HepG2 (cell line): ENCODE results near the gene GPSM1. TPM values are rescaled to one million over a fixed set of nuclear protein-coding genes. Genes with fewer than 3 reads are reported as not detected.

Experiments
- CBX2 ChIP-seq, 2 experiments: fragments of 200-600 bp in 1 of 2; sonication (generic); formaldehyde crosslinking in 1 of 2; IDR thresholded peaks; 2 replicates each; pipeline versions ENCODE4 v1.7.0 to v1.8.1; 2018 to 2022; ENCODE audit warnings: low read depth in 2 of 2, low read length in 1 of 2, mild to moderate bottlenecking in 1 of 2, missing genetic modification reagents in 1 of 2
- CHCHD3 ChIP-seq: sonication (generic); formaldehyde crosslinking; IDR thresholded peaks from 2 replicates; pipeline ENCODE4 v1.8.0; 2022; ENCODE audit warnings: mild to moderate bottlenecking, missing genetic modification reagents, moderate library complexity
- DMAP1 ChIP-seq: IDR thresholded peaks from 2 replicates; pipeline ENCODE4 v1.6.1; 2016
- DPF2 ChIP-seq: sonication (generic); formaldehyde crosslinking; IDR thresholded peaks from 2 replicates; pipeline ENCODE4 v1.4.0; 2020; ENCODE audit warnings: mild to moderate bottlenecking, low read depth, missing genetic modification reagents, borderline replicate concordance
- FOSL2 ChIP-seq: sonication (generic); formaldehyde crosslinking; IDR thresholded peaks from 2 replicates; pipeline ENCODE4 v1.4.0; 2020; ENCODE audit warnings: missing genetic modification reagents
- HDAC2 ChIP-seq: sonication (generic); formaldehyde crosslinking; IDR thresholded peaks from 2 replicates; pipeline ENCODE4 v1.4.0; 2020; ENCODE audit warnings: missing genetic modification reagents
- MAFK ChIP-seq, 2 experiments: IDR thresholded peaks in 1 of 2; conservative IDR thresholded peaks in 1 of 2; 2 replicates each; pipeline ENCODE4 v1.6.1; 2011; ENCODE audit warnings: improper control_type of control experiment in 2 of 2, low read length in 2 of 2
- NAIF1 ChIP-seq: sonication (generic); formaldehyde crosslinking; IDR thresholded peaks from 2 replicates; pipeline ENCODE4 v1.5.0; 2020; ENCODE audit warnings: mild to moderate bottlenecking, missing genetic modification reagents, borderline replicate concordance
- POLR2AphosphoS5 ChIP-seq: IDR thresholded peaks from 2 replicates; pipeline ENCODE4 v1.6.1; 2012; ENCODE audit warnings: low read depth, low read length
- PTBP1 ChIP-seq: fragments of 200-400 bp; formaldehyde crosslinking; IDR thresholded peaks from 2 replicates; pipeline ENCODE4 v1.6.1; 2018; ENCODE audit warnings: low read length, low read depth; ENCODE audit not compliant: poor library complexity, severe bottlenecking
- RBFOX2 ChIP-seq: fragments of 200-400 bp; formaldehyde crosslinking; IDR thresholded peaks from 2 replicates; pipeline ENCODE4 v1.6.1; 2017; ENCODE audit warnings: low read depth, mild to moderate bottlenecking, low read length
- TGIF2 ChIP-seq: IDR thresholded peaks from 2 replicates; pipeline ENCODE4 v1.6.1; 2016; ENCODE audit warnings: control low read depth, missing compliant biosample characterization
- ZFP36L2 ChIP-seq: sonication (generic); formaldehyde crosslinking; IDR thresholded peaks from 2 replicates; pipeline ENCODE4 v1.4.0; 2020; ENCODE audit warnings: missing genetic modification reagents
- ZNF136 ChIP-seq: sonication (generic); formaldehyde crosslinking; IDR thresholded peaks from 2 replicates; pipeline ENCODE4 v1.8.1; 2022; ENCODE audit warnings: low read depth, mild to moderate bottlenecking, moderate library complexity, missing genetic modification reagents
- ZNF274 ChIP-seq: sonication (generic); formaldehyde crosslinking; IDR thresholded peaks from 2 replicates; pipeline ENCODE4 v1.5.1; 2020; ENCODE audit warnings: mild to moderate bottlenecking, missing genetic modification reagents
- ZNF563 ChIP-seq: sonication (generic); formaldehyde crosslinking; IDR thresholded peaks from 2 replicates; pipeline ENCODE4 v1.8.0; 2022; ENCODE audit warnings: mild to moderate bottlenecking, moderate library complexity, missing genetic modification reagents
- ZNF720 ChIP-seq: sonication (generic); formaldehyde crosslinking; IDR thresholded peaks from 2 replicates; pipeline ENCODE4 v1.4.0; 2020; ENCODE audit warnings: missing genetic modification reagents
- ZNF891 ChIP-seq: sonication (generic); formaldehyde crosslinking; IDR thresholded peaks from 2 replicates; pipeline ENCODE4 v1.5.0; 2020; ENCODE audit warnings: mild to moderate bottlenecking, missing genetic modification reagents
- polyA plus RNA-seq, 8 experiments: library from polyadenylated mRNA; depleted of rRNA in 3 of 8; stranded (reverse) in 7 of 8; unstranded in 1 of 8; fragments of >200 nt; fragmentation: Illumina TruSeq in 4 of 8; extraction: Trizol in 4 of 8; gene quantifications; 2 replicates each; pipeline versions ENCODE4 v1.2.1 to v1.2.3, GENCODE V29; 2011 to 2016; ENCODE audit warnings: low read depth in 4 of 8, missing spikeins in 1 of 8, mixed read lengths in 1 of 8; ENCODE audit not compliant: insufficient read depth in 1 of 8
- total RNA-seq, 5 experiments: library from RNA; depleted of rRNA; stranded (reverse); fragments of >200 nt; fragmentation: Illumina TruSeq; extraction: Trizol; gene quantifications; 2 replicates each; pipeline ENCODE4 v1.2.3, GENCODE V29; 2016; ENCODE audit warnings: low read depth in 1 of 5
- TF ChIP-seq, protein P1 (sequence below): sonication (generic); formaldehyde crosslinking; IDR thresholded peaks from 2 replicates; pipeline ENCODE4 v1.4.0; 2020; ENCODE audit warnings: mild to moderate bottlenecking, low read depth, missing genetic modification reagents
- TF ChIP-seq, protein P2 (sequence below): IDR thresholded peaks from 2 replicates; pipeline ENCODE4 v1.6.1; 2016; ENCODE audit warnings: missing compliant biosample characterization, missing genetic modification reagents, borderline replicate concordance
- TF ChIP-seq, protein P3 (sequence below): conservative IDR thresholded peaks from 2 replicates; pipeline ENCODE4 v1.6.1; 2018; ENCODE audit warnings: missing genetic modification reagents
- TF ChIP-seq, protein P4 (sequence below): sonication (generic); formaldehyde crosslinking; conservative IDR thresholded peaks from 2 replicates; pipeline ENCODE4 v1.5.0; 2020; ENCODE audit warnings: missing genetic modification reagents
- TF ChIP-seq, protein P5 (sequence below): IDR thresholded peaks from 2 replicates; pipeline ENCODE4 v1.6.1; 2016; ENCODE audit warnings: missing genetic modification reagents, missing compliant biosample characterization

GPSM1 gene
- total and polyA plus RNA-seq, 2 of the 13 experiments (the other 11 are each of a cell fraction or from before 2014, with no cell fraction given) = 1.0 to 2.4 TPM

DNA sequence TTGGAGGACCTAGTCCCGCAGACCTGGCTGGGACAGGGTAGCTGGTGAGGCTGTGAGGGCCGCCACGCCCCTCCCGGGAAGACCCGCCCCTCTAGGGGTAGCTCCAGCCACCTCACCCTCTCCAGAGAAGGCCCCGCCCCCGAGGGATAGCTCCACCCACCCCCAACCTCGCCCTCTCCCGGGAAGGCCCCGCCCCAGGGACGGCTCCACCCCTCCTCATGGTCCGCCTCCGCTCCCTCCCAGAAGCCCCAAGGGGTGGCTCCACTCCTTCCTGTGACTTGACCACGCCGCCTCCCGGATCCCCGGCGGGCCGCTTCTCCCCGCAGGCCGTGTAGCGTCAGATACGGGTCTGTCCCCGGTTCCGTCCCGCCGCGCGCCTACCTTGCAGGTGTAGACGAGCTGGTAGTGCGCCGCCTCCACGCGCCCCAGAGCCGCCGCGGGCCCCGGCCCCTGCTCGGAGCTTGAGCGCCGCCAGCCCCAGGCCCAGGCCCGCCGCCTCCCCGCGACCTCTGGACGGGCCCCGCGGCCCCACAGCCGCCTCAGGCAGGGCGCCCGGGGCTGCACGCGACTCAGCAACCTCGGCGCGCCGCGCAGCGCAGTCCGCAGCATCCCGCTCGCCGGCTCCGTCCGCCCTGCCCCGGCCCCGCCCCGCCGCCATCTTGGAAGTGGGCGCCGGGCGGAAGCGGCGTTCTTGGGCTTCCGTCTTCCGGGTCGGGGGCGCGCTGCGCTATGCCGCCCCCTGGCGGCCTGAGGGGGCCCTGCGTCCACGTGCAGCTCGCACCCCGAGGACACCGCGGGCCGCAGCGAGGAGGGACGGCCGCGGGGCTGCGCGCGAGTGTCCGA is 36.0 kb downstream of the GPSM1 start, which contains the start of gene DNLZ (continued):
- TF ChIP-seq, protein P1, sequence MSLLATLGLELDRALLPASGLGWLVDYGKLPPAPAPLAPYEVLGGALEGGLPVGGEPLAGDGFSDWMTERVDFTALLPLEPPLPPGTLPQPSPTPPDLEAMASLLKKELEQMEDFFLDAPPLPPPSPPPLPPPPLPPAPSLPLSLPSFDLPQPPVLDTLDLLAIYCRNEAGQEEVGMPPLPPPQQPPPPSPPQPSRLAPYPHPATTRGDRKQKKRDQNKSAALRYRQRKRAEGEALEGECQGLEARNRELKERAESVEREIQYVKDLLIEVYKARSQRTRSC (CRISPR knock-in tag) = 0 out of 2 replicates have a peak, but pooled peaks have one; percentile 83
- peak; percentile 84 for TF ChIP-seq DMAP1 (CRISPR knock-in tag)
- TF ChIP-seq, protein P2, sequence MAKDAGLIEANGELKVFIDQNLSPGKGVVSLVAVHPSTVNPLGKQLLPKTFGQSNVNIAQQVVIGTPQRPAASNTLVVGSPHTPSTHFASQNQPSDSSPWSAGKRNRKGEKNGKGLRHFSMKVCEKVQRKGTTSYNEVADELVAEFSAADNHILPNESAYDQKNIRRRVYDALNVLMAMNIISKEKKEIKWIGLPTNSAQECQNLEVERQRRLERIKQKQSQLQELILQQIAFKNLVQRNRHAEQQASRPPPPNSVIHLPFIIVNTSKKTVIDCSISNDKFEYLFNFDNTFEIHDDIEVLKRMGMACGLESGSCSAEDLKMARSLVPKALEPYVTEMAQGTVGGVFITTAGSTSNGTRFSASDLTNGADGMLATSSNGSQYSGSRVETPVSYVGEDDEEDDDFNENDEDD = peak; percentile 98
- no peak for TF ChIP-seq PTBP1
- TF ChIP-seq, protein P3, sequence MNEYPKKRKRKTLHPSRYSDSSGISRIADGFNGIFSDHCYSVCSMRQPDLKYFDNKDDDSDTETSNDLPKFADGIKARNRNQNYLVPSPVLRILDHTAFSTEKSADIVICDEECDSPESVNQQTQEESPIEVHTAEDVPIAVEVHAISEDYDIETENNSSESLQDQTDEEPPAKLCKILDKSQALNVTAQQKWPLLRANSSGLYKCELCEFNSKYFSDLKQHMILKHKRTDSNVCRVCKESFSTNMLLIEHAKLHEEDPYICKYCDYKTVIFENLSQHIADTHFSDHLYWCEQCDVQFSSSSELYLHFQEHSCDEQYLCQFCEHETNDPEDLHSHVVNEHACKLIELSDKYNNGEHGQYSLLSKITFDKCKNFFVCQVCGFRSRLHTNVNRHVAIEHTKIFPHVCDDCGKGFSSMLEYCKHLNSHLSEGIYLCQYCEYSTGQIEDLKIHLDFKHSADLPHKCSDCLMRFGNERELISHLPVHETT = peak; percentile 65; the same call in 1 of the 2 replicates
- TF ChIP-seq, protein P4, sequence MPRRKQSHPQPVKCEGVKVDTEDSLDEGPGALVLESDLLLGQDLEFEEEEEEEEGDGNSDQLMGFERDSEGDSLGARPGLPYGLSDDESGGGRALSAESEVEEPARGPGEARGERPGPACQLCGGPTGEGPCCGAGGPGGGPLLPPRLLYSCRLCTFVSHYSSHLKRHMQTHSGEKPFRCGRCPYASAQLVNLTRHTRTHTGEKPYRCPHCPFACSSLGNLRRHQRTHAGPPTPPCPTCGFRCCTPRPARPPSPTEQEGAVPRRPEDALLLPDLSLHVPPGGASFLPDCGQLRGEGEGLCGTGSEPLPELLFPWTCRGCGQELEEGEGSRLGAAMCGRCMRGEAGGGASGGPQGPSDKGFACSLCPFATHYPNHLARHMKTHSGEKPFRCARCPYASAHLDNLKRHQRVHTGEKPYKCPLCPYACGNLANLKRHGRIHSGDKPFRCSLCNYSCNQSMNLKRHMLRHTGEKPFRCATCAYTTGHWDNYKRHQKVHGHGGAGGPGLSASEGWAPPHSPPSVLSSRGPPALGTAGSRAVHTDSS (CRISPR knock-in tag) = peak; percentile 89; the same call in 1 of the 2 replicates
- TF ChIP-seq ZNF563 (CRISPR knock-in tag) = peak; percentile 45; the same call in 1 of the 2 replicates
- TF ChIP-seq CBX2 (IDR thresholded peaks at IDR 0.05; ENCODE audit: low read depth, low read length) = no peak
- no peak for TF ChIP-seq CBX2 (CRISPR knock-in tag; IDR thresholded peaks at IDR 0.05; ENCODE audit: low read depth)
- TF ChIP-seq DPF2 = no peak
- peak; percentile 59 for TF ChIP-seq HDAC2 (CRISPR knock-in tag)
- no peak for TF ChIP-seq MAFK (conservative IDR thresholded peaks at IDR 0.05 in 1 of 2, IDR thresholded peaks at IDR 0.05 in 1 of 2; ENCODE audit: low read length in 2 of 2)
- TF ChIP-seq RBFOX2 = peak; percentile 89
- no peak for TF ChIP-seq ZFP36L2
- no peak for TF ChIP-seq CHCHD3 (CRISPR knock-in tag)
- TF ChIP-seq ZNF274 = peak; percentile 57; the same call in 1 of the 2 replicates
- TF ChIP-seq ZNF136 (CRISPR knock-in tag) = no peak
- no peak for TF ChIP-seq NAIF1 (CRISPR knock-in tag)
- TF ChIP-seq, protein P5, sequence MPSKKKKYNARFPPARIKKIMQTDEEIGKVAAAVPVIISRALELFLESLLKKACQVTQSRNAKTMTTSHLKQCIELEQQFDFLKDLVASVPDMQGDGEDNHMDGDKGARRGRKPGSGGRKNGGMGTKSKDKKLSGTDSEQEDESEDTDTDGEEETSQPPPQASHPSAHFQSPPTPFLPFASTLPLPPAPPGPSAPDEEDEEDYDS = peak; percentile 23; the same call in 1 of the 2 replicates
- no peak for TF ChIP-seq ZNF720 (CRISPR knock-in tag)
- peak; percentile 82 for TF ChIP-seq POLR2AphosphoS5
- TF ChIP-seq ZNF891 (CRISPR knock-in tag) = peak; percentile 93
- TF ChIP-seq TGIF2 (CRISPR knock-in tag) = no peak
- peak; percentile 31 for TF ChIP-seq FOSL2 (CRISPR knock-in tag)
